Fibroblast of gingiva (primary cell): ENCODE measurements around the gene BBX.
A peak's percentile ranks its signal among the peaks of the same experiment; 100 is the strongest.

Experiments used
- DNase-seq: peaks from one replicate; pipeline ENCODE4 v3.0.0-alpha.2; 2011; ENCODE audit warnings: low read depth

The BBX gene

DNA sequence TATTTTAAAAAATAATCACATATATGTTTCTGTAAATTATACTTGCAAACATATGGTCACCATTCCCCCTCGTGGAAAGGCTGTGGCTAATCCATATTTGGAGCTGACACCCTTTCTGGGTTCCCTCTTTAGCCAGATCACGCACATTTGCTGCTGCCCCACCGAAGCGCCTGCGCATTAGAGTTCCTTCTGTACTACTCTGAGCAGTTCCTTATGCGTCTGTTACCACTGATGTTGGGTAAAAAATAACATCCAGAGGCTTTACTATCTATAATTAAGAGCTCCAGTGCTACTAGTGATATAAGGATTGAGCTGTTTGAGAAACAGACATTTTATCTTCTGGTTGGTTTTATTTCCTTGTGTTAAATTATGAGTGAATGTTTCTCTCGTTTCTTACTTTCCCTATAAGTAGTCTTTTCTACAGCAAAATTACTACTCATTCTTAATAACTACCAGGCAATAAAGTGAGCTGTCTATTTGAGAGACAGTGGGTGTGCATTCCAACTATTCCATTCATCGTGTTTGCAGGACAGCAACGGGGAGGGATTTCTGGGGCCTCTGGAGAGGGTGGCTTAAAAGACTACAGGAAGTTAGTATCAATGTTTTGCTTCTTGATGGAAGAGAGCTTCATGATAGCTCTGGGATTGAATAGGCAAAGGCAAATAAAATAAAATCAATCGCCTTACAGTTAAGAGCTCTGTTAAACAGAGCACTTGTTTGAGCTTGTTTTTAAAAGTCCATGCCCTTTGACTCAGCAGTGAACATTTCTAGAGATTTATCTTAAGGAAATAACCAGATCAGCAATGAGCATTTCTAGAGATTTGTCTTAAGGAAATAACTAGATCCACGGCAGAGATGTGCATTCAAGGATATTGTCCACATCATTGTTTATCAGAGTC lies 322.9 kb downstream of the BBX start:
- DNase-seq: peak; percentile 11

DNA sequence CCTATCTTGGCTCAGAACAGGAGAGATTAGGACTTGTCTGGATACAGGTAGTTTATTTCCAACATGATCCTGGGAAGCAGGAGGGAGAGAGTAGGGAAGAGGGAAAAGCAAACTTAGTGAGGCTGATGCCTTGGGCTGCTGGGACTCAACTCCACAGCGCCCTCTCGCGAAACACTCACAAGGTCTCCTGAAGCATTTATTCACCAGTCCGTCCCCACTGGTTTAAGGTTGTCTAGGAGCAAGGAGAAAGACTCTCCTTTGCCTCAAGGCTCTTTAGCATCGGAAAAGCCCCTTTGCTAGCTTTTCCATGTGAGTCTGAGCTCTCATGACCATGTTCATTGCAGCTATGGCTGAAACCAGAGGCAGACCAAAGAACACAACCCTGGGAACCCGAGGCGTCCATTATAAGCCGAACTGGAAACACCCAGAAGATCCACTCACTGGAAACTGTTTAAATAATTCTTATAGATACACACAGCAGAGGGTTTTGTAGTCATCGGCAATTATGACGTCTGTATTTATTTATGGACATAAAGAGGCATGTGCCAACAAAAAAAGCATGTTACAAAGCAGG lies 323.6 kb downstream of the BBX start:
- peak; percentile 41 for DNase-seq

DNA sequence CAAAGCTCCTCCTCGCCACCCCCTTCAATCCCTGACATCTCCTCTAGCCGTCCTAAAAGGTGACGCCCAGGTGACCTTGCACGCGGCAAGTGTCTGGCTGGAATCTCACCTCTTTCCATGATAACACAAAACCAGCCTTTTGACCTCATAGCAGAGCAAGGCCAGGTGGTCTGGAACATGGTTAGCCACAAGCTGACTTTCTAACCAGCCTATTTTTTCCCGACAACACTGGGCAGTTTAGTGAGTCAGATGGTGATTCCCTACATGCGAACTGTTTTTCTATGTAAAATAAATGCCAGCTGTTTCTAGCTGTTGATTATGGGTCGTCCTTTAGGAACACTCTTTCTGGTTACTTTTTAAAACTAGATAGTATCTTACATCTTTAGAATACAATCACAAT lies 325.0 kb downstream of the BBX start:
- no peak for DNase-seq

DNA sequence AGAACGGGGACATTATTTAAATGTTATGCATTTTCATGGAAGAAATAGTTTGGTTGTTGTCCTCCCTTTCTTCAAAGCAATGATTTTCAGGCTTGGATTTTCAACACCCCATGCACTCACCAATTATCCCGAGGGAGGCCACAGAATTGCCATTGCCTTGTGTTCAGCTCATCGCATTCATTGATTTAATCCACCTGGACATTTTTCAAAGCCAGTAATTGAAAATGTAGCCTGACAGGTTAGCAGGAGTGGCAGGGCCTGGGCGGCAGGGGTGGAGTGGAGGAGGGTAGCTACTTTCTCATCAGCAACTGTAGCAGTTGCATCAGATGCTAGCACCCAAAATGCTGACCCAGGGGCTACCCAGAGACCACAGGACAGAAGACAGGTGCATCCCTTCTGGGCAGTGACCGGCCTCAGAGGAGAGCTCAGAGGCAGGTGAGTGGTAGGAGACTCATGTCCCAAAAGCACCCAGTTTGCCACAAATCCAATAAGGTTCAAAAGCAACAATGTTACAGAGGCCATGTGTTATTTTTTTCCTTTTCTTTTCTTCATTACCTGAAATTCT lies 325.7 kb downstream of the BBX start:
- no peak for DNase-seq

DNA sequence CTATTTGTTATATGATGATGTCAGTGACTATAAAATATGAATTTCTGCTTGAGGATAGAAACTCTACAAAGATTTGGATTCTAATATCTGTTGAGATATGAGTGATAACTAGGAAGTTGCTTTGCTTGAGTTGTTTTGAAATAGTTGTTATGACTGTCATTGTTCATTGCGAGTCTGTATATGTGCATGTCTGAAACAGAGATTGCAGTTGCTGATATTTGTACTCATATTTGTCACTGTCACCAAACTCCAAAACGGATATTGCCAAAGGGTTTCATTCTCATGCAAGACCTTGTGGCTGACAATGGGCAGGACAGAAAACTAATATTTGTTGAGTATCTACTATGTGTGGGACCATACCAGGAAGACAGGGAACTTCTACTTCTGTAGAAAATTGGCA lies 327.9 kb downstream of the BBX start:
- no peak for DNase-seq

DNA sequence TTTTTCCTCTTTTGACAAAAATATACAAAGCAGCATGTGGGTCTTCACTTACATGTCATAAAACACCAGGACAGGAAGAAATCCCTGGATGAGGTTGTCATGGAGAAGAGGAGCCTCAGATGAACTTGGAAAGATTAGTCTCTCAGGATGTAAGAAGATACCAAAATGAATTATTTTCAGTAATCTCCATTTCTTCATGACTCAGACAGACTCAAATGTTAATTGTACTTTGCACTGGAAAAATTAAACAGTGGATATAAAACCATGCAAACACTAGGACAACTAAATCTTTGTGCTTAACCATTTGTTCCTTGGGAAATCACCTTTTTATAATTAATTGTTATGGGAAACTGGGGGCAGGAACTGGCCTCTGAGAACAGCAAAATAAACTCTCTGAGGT lies 331.1 kb downstream of the BBX start:
- DNase-seq: no peak

DNA sequence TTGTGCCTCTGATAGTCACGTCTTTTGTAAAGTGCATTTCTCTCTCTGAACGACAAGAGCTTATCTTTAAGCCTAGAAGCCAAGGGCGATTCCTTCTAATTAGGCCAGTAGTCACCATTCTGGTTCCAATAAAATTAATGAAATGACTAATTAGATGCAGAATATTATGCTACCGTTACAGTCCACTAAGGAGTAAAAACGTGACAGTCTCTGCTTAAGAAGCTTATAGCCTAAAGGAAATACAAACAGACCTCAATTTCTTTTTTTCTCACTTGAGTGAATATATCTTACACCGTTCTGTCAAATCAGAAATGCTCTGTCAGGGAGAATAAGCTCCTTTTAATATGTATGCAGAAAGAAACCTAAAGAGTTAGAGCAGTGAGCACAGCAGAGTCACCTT lies 332.0 kb downstream of the BBX start:
- no peak for DNase-seq

DNA sequence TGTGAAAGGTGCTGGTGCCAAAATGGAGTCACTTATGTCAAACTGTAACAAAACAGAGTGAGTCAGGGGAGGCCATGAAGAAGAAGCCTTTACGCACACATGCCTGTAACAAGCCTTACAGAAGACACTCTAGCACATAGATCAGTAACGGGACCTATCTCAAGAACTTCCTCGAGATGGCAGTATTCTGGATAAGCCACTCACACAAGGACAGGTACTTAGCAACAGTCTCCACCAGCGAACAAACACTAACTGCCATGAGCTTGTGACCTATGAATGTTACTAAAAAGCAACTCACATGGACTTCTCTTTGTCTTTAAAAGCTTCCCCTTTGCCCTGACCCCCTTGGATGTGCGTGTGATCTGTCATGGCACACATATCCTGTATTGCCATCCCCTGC lies 332.9 kb downstream of the BBX start:
- no peak for DNase-seq

DNA sequence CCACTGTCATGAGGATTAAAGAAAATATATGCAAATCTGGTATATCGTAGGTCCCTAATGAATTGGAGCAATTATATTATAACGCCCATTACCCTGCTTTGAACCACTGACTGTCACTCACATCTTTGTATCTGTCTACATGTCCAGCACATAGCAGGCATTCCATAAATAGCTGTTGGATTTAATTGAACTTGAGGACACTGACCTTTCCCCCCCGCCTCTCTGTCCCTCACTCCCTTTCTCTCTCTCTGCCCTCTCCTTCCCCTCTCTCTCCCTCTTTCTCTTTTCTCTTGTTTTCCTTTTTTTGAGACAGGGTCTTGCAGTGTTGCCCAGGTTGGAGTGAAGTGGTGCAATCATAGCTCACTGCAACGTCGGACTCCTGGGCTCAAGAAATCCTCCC lies 335.1 kb downstream of the BBX start:
- no peak for DNase-seq

DNA sequence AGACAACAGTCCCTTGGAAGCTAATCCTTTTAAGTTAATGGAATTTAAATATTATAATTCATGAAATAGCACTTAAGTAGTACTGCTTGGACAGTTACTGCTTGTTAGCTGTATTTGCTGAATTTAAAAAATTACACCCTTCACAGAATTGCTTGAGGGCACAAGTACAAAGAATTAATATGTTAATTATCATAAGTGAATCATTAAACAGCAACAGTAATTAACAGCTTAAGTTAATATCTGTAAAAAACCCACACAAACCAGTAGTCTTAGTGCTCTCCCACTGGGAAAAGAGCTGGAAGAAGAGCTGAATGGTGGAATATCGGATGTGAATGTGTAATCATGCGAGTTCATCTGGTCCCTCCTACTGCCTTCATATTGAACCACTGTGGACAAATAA lies 336.1 kb downstream of the BBX start:
- no peak for DNase-seq
